GM08714 (cell line): Measurements from ENCODE around the gene PLXNA4.

ENCODE experiments used
- H3K4me3 ChIP-seq: fragments of 200-500 bp; sonication (Bioruptor generic); 2 replicates; pipeline ENCODE4 v1.5.1; 2014; ENCODE audit warnings: mild to moderate bottlenecking, low read length, inconsistent platforms
- ZNF274 ChIP-seq: IDR thresholded peaks from 2 replicates; pipeline ENCODE4 v1.6.1; 2012; ENCODE audit warnings: mild to moderate bottlenecking, low read depth, low read length

The PLXNA4 gene

GRCh38 chr7:132435016-132435990 lies 141.0 kb downstream of the PLXNA4 start:
- TF ChIP-seq ZNF274 = no peak
- H3K4me3 ChIP-seq = no peak overlapping the region

- no peak overlapping the region for H3K4me3 ChIP-seq
- TF ChIP-seq ZNF274 = no peak
These were observed 142.2 kb downstream of the PLXNA4 start for GRCh38 chr7:132434041-132434440.

- no peak for TF ChIP-seq ZNF274
- no peak overlapping the region for H3K4me3 ChIP-seq
These were observed 143.0 kb downstream of the PLXNA4 start for GRCh38 chr7:132433301-132433700.

DNA sequence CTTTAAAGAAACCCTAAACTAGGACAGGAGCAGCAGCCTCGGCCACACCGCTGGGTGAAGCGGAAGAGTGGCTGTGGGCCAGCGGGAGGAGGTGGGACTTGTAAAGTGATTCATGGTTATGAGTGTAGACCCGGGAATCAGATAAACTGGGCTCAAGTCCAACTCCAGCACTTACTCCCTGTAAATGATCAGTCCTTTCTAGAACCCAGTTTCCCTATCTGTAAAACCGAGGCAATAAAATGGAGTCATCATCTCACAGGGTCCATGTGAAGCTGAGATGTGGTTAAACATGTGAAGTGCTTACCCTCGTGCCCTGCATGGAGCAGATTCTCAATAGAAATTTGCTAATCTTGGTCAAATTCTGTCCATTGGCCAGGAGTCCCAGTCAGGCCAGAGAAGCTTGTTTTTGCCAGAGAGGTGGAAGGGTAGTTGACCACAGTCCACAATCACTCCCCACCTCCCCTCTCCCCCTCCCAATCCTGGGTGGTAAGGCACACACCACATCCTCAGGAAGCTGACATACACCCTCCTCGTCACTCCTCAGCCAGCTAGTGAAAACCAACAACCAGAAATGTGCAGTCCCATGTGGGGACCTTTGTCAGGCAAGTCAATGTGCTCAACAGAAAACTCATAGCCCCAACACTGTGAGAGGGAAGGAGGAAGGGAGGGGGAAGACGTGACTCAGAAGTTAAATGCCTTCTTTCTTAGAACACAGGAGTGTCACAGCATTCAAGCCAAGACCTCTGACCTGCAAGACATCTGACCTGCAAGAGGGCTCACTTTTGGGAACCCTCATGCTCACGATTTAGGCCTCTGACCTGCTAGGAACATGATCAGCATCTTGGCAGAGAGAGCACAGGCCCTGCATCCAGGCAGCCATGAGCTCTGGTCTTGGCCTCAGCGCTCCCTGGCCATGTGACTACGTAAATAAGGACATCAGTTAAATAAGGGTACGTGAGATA lies 145.1 kb downstream of the PLXNA4 start:
- no peak for TF ChIP-seq ZNF274
- H3K4me3 ChIP-seq = no peak overlapping the region

DNA sequence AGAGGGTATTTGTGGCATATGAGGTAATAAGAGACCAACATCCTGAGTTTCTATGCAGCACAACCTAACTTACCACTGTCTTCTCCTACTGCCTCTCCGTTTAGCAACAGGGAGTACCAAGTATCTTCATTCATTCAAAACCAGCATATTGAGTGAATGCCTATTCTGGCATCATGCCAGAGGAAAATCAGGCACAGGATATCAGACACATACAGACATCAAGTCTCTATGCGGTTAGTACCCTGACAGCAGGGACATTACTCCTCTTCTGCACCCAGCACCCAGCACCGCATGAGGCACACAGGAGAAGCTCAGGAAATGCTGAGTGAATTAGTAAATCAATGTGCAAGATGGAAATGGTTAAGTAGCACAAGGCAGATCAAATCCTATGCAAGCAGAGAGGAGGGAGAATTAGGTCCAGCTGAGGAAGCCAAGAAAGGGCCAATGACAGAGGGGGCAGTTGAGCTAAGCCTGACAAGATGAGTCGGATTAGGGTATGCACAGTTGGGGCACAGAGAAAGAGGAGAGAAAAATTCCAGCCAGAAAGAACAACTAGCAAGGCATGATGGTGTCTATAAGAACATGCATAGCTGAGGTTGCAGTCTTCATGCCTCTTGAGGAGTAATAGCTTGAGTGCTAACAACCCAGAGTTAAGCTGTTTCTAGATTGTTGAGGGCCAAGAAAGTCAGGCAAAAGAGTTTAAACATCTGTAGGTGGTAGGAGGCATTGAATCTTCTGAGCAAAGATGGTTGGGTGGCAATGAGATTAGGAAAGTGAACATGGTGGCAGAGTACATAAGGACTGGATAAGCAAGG lies 146.0 kb downstream of the PLXNA4 start:
- H3K4me3 ChIP-seq = no peak overlapping the region
- TF ChIP-seq ZNF274 = no peak

GRCh38 chr7:132429181-132429580 lies 147.1 kb downstream of the PLXNA4 start:
- no peak for TF ChIP-seq ZNF274
- no peak overlapping the region for H3K4me3 ChIP-seq

- H3K4me3 ChIP-seq = no peak overlapping the region
- no peak for TF ChIP-seq ZNF274
These were observed 147.9 kb downstream of the PLXNA4 start for GRCh38 chr7:132428247-132428919.

GRCh38 chr7:132425942-132426341 lies 150.3 kb downstream of the PLXNA4 start:
- no peak overlapping the region for H3K4me3 ChIP-seq
- no peak for TF ChIP-seq ZNF274

GRCh38 chr7:132424821-132425724 lies 151.2 kb downstream of the PLXNA4 start:
- H3K4me3 ChIP-seq = no peak overlapping the region
- no peak for TF ChIP-seq ZNF274

- H3K4me3 ChIP-seq = no peak overlapping the region
- no peak for TF ChIP-seq ZNF274
These were observed 152.0 kb downstream of the PLXNA4 start for GRCh38 chr7:132424277-132424676.

- no peak overlapping the region for H3K4me3 ChIP-seq
- no peak for TF ChIP-seq ZNF274
These were observed 152.6 kb downstream of the PLXNA4 start for GRCh38 chr7:132423594-132424200.
